NCI-H526 (cell line): ENCODE data around the gene SFN.
A peak's percentile ranks its signal among the peaks of the same experiment; 100 is the strongest.
"Not testable (repeated sequence)": the region's sequence is repeated elsewhere in the genome, so short reads cannot be mapped to it uniquely, and the experiment has no call there.

Source experiments
- DNase-seq, 2 experiments: peaks; one replicate each; lab custom pipeline; 2025; lab: John Stamatoyannopoulos, UW

Gene SFN

GRCh38 chr1:26864610-26865480 is 1.9 kb downstream of the SFN start:
- peak; percentile 93 to 98 for DNase-seq

- not testable (repeated sequence) for DNase-seq
These were observed 10.1 kb downstream of the SFN start for GRCh38 chr1:26873097-26873496.

- no peak for DNase-seq
These were observed 11.9 kb downstream of the SFN start for GRCh38 chr1:26874896-26875295.

- no peak for DNase-seq
These were observed 14.4 kb downstream of the SFN start for GRCh38 chr1:26877326-26877725.

GRCh38 chr1:26879793-26880192 is 16.8 kb downstream of the SFN start:
- DNase-seq: no peak

GRCh38 chr1:26881611-26882010 is 18.7 kb downstream of the SFN start:
- not testable (repeated sequence) for DNase-seq

GRCh38 chr1:26882696-26883463 is 19.9 kb downstream of the SFN start:
- no peak for DNase-seq

- no peak for DNase-seq
These were observed 24.2 kb downstream of the SFN start for GRCh38 chr1:26887125-26887524.

- DNase-seq: no peak
These were observed 25.3 kb downstream of the SFN start for GRCh38 chr1:26888231-26888630.

- peak; percentile 50 to 83 for DNase-seq
These were observed 26.9 kb downstream of the SFN start, which contains the start of gene GPN2 for GRCh38 chr1:26889551-26890466. GPN2 (minus strand) TSS chr1:26890283; CDS start chr1:26890096, 187 bp downstream.

GRCh38 chr1:26890467-26890796 is 27.5 kb downstream of the SFN start:
- DNase-seq: no peak

- no peak for DNase-seq
These were observed 31.3 kb downstream of the SFN start for GRCh38 chr1:26894263-26894662.

- DNase-seq: no peak
These were observed 34.4 kb downstream of the SFN start for GRCh38 chr1:26897351-26897750.

- DNase-seq: peak; percentile 88 to 96
These were observed 37.3 kb downstream of the SFN start, which contains the start of gene GPATCH3 for GRCh38 chr1:26900001-26900814. GPATCH3 (minus strand) TSS chr1:26900467; CDS start chr1:26900442, 25 bp downstream.

GRCh38 chr1:26900815-26901511 is 38.0 kb downstream of the SFN start:
- no peak for DNase-seq

GRCh38 chr1:26907071-26907917 is 44.3 kb downstream of the SFN start:
- no peak for DNase-seq

GRCh38 chr1:26909951-26910342 is 47.0 kb downstream of the SFN start:
- no peak for DNase-seq

GRCh38 chr1:26910343-26911160 is 47.6 kb downstream of the SFN start:
- DNase-seq: no peak
